ENCODE measurements around the gene RPL18. TPM values are rescaled to one million over a fixed set of nuclear protein-coding genes. Genes with fewer than 3 reads are reported as not detected.

The RPL18 gene
- total and polyA plus RNA-seq, 9 of the 15 experiments (the other 6 are each of a cell fraction or from before 2014, with no cell fraction given), result 312 to 2,635 (median 1,653) TPM

DNA sequence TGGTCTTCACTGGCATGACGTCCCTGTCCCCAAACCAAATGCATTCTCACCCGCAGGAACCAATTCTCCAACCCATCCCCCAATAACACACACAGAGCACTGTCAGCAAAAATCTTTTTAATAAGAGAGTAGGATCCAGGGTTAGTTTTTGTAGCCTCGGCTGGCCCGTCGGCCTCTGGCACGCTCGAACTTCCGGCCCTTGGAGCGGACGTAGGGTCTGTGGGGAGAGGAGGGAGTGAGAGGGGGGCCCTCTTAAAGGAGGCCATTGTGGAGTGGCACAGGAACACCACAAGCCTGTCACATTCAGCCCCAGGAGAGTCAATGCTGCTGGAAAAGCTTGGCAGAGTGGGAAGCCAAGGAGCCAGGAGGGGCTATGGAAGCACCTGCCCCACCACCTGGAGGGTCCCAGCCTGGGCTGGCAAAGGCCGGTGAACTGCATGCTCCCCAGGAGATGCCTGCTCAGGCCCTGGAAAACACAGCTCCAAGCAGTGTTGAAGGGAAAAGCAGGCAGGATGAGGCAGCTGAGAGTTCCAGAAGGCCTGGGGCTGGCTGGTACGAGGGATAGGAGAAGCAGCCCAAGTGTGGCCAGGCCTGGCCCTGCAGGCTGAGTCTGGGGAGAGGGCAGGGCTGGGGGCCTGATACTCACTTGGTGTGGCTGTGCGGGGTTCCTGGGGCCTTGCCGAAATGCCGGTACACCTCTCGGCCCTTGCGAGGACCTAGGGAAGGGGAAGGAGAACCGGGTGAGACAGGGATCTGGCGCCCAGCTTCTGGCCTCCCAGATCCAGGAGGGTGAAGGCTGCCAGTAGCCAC, 3.5 kb downstream of the RPL18 start:
- no peaks in the 10 kb centered on the region for H3K27me3 ChIP-seq (ENCODE audit: control insufficient read depth in 2 of 2, insufficient read depth in 2 of 2, low read length in 2 of 2)
- DNase-seq (ENCODE audit: extremely low read depth in 1 of 4, low spot score in 3 of 4) (peak in 1 of 4 experiments; percentile 7), FAIRE-seq (no peak), ATAC-seq (no peak)
- H3K4me3 ChIP-seq, result no peak overlapping the region; the same call in 1 of the 2 replicates
- H3K27ac ChIP-seq (ENCODE audit: extremely low read depth, low read depth, low read length), result no peak overlapping the region; the same call in 2 of the 3 replicates
- no peaks in the 10 kb centered on the region for H3K9me3 ChIP-seq (replicated peaks; ENCODE audit: control insufficient read depth, insufficient read depth, low read depth, low read length)
- in situ Hi-C loops (cut with MboI), result no loop called here
- no peak for TF ChIP-seq ZC3H8 (IDR thresholded peaks at IDR 0.05)
- TF ChIP-seq NFE2 (IDR thresholded peaks at IDR 0.05; ENCODE audit: low read depth), result 0 out of 2 replicates have a peak, but pooled peaks have one; percentile 9
- TF ChIP-seq SUPT5H (IDR thresholded peaks at IDR 0.05), result peak; percentile 5; the same call in 1 of the 2 replicates
- TF ChIP-seq MAFK (IDR thresholded peaks at IDR 0.05; ENCODE audit: low read length), result peak; percentile 58; the same call in 1 of the 2 replicates
- TF ChIP-seq C11orf30 (IDR thresholded peaks at IDR 0.05; ENCODE audit: low read depth), result peak; percentile 84
- TF ChIP-seq ZNF764 (CRISPR knock-in tag; IDR thresholded peaks at IDR 0.05; ENCODE audit: low read depth), result no peak
- TF ChIP-seq POLR2AphosphoS5 (IDR thresholded peaks at IDR 0.05; ENCODE audit: control insufficient read depth, insufficient read depth, low read depth, low read length), result 0 out of 2 replicates have a peak, but pooled peaks have one; percentile 8
- peak; percentile 38; the same call in 1 of the 2 replicates for TF ChIP-seq MAFF (IDR thresholded peaks at IDR 0.05; ENCODE audit: low read length)
- peak; percentile 65 for TF ChIP-seq MAFG (tag; conservative IDR thresholded peaks at IDR 0.05)
- TF ChIP-seq ZNF316 (IDR thresholded peaks at IDR 0.05), result peak; percentile 91
- TF ChIP-seq HDAC3 (IDR thresholded peaks at IDR 0.05; ENCODE audit: borderline replicate concordance, partially characterized antibody), result no peak
- peaks cover 37% of the 10 kb centered on the region for H4K20me1 ChIP-seq (replicated peaks; ENCODE audit: control insufficient read depth, insufficient read depth, low read length)
- H3K4me1 ChIP-seq (replicated peaks in 1 of 2; ENCODE audit: control insufficient read depth in 2 of 2, insufficient read depth in 2 of 2, low read length in 2 of 2), result peaks cover 30 to 63% of the 10 kb centered on the region in 2 experiments; a peak in 4 of 5 replicates
- ChIA-PET CTCF (ENCODE audit: low intra/inter-chr PET ratio) (no interaction called here), POLR2A (interaction anchor here (0.8 to 4.7 kb wide), 14 partner anchors 8 to 169 kb away, joined by 3 to 85 read pairs (median 3); partner anchors contain the start of gene SPACA4)
- peaks cover 44% of the 10 kb centered on the region for H3K79me2 ChIP-seq (ENCODE audit: control insufficient read depth, insufficient read depth, low read length)
- intact Hi-C loops (cut with micrococcal nuclease), result no loop called here
- no TSS peak for BruUV-seq (replicated peaks)
- 68% methylated on average over 16 of the region's 19 CpGs for WGBS (ENCODE audit: insufficient coverage, low coverage, missing lambda C conversion rate)
- H3K4me2 ChIP-seq (ENCODE audit: insufficient read depth, low read length), result peak overlapping the region; percentile 91; the same call in 1 of the 2 replicates
- H3K36me3 ChIP-seq (ENCODE audit: control insufficient read depth, insufficient read depth, low read length), result peaks cover 38% of the 10 kb centered on the region; the same call in 2 of the 3 replicates
- H2AFZ ChIP-seq (ENCODE audit: low read depth, low read length), result no peak overlapping the region
- peak overlapping the region in 1 of 2 experiments; percentile 94; a peak in 2 of 4 replicates for H3K9ac ChIP-seq (ENCODE audit: insufficient read depth in 1 of 2, low read depth in 2 of 2, low read length in 2 of 2)
- H3K9me1 ChIP-seq (ENCODE audit: control insufficient read depth, insufficient read depth, low read length), result peaks cover 11% of the 10 kb centered on the region

All from K562 (cell line).